Stimulated activated CD8-positive, alpha-beta memory T cell treated with anti-CD3 and anti-CD28 coated beads, Interleukin-12 subunit alpha, Interleukin-12 subunit beta, amount 100 ng/mL, for 1 hour (primary cell): ENCODE data around the gene ANKRD34A.

Experiments
- DNase-seq: peaks from one replicate; pipeline ENCODE4 v3.0.0-alpha.2; 2020; ENCODE audit warnings: low read depth

Gene ANKRD34A

DNA sequence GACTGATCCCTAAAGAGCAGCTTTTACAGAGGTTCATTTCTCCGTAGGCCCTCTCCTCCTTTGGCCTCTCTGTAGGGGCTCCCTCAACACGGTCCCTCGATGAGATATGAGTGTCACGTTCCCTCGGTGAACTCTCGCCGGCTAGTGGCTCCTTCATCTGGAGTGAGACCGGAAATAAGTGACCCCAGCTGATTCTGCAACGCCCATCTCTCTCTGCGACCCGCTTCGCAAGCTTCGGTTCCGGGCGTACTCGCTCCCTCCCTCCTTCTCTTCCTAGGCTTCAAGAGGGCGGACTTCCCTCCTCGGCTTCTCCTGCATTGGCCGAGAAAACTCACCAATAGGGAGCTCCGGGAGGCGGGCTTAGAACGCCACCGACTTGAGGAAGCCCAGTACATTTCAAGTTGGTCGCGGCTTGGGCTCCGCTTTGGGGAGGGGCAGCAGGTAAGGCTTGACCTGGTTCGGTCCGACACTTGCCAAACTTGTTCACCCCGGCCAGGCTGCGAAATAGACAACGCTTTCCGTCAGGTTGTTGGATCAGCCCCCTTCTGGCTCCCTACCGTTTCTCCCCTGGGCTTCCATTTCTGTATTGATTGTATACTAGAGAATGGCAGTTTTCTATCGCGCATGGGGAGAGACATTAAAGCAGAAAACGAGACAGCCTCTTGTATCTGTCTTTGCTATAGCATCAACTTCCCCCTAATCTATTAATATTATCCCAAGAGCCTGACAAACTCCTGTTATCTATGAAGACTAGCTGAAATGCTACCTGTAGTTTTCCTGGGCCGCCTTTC is at the start of gene ANKRD34A, which contains the start of gene POLR3GL:
ANKRD34A (minus strand) TSS at position 248 of the 791 bp plus-strand sequence. CDS start 2,816 bp downstream, outside the sequence.
POLR3GL (plus strand) TSS at position 363 of the 791 bp plus-strand sequence. CDS start 10,176 bp downstream, outside the sequence.
- peak; percentile 80 for DNase-seq

DNA sequence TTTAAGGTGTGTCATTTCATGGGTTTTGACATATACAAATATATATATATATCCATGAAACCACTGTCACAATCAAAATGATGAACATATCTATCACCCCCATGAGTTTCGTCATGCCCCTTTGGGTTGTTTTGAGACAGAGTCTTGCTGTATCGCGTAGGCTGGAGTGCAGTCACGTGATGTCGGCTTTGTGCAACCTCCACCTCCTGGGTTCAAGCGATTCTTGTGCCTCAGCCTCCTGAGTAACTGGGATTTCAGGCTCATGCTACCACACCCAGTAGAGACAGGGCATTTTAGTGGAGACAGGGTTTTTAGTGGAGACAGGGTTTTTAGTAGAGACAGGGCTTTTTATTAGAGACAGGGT is 49.2 kb upstream of the ANKRD34A start:
- no peak for DNase-seq

DNA sequence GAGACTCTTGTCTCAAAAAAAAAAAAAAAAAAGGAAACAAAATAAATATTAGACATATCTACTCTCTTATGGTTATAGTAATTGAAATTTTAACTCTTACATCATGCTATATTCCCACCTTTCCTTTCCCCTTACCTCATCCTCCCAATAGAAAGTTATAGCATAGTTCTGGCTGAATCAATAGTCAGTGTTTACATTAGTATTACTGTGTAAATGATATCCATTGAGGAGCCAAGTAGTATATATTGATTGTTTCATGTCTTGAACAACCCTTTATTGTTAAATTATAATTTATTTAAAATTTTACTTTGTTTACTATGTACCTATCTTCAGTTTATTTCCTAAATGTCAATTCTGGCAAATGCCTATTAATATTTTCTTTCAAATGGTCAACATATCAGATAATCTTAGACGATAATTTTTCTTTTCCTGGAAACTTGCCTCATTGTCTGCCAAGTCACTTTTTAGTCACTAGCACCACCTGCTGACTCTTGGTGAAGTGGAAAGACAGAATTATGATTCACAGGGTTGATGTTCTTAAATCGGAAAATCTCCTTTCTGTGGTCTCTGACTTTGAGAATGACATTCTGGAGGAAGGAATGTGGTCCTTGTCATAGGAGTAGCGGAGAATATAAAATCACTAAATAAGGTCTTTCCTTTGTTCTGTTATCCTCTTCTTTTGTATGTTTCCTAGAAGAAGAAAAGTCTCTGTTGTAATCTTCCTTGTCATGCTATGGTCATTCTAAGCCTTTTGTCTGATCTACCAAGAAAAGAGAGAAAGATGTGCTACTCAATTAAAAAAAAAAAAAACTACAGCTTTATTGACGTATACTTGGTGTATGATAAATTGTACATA is 48.6 kb upstream of the ANKRD34A start:
- DNase-seq: no peak

DNA sequence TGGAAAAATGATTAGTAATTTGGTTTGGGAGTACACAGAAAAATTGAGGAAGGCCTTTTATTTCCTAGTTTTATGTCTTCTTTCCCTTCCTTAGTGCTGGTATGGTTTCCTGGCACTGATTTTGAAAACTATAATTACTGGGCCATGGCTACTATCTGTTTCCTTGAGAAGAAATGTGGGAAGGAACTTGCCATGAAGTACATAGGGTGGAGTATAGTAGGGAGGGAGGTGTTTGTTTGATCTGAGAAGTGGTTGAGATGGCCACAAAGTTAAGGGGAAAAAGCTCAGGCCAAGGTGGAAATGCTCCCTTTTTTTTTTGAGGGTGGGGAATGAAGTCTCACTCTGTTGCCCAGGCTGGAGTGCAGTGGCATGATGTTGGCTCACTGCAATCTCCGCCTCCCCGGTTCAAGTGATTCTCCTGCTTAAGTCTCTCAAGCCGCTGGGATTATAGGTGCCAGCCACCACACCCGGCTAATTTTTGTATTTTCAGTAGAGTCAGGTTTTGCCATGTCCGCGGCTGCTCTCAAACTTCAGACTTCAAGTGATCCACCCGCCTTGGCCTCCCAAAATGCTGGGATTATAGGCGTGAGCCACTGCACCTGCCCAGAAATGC is 45.9 kb upstream of the ANKRD34A start:
- no peak for DNase-seq

DNA sequence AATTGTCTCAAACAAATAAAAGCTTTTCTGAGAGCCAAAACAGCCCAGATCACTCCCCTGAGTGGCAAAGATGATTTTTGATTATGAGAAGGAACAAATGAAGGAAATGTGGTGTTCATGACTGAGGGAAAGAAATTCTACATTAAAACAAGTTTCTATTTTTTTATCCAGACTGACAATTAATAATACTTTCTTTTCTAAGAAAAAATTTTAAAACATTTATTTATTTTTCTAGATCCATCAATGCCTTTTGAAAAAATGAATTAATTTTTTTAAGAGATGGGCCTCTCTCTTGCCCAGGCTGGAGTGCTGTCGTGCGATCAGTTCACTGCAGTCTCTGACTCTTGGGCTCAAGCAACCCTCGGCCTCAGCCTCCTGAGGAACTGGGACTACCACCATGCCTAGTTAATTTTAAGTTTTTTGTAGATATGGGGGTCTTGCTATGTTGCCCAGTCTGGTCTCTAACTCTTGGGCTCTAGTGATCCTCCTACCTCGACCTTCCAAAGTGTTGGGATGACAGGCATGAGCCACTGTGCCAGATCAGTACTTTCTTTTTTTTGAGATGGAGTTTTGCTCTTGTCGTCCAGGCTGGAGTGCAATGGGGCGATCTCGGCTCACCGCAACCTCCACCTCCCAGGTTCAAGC is 43.2 kb upstream of the ANKRD34A start:
- no peak for DNase-seq

DNA sequence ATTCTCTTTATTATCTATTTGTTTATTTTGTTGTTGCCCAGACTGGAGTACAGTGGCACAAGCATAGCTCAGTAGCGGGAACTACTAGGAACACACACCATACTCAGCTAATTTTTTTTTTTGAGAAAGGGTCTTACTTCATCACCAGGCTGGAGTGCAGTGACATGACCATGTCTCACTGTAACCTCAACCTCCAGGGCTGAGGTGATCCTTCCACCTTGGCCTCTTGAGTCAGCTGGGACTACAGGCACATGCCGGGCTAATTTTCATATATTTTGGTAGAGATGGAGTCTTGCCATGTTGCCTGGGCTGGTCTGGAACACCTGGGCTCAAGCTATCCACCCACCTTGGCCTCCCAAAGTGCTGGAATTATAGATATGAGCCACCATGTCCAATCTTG is 37.3 kb upstream of the ANKRD34A start:
- no peak for DNase-seq

DNA sequence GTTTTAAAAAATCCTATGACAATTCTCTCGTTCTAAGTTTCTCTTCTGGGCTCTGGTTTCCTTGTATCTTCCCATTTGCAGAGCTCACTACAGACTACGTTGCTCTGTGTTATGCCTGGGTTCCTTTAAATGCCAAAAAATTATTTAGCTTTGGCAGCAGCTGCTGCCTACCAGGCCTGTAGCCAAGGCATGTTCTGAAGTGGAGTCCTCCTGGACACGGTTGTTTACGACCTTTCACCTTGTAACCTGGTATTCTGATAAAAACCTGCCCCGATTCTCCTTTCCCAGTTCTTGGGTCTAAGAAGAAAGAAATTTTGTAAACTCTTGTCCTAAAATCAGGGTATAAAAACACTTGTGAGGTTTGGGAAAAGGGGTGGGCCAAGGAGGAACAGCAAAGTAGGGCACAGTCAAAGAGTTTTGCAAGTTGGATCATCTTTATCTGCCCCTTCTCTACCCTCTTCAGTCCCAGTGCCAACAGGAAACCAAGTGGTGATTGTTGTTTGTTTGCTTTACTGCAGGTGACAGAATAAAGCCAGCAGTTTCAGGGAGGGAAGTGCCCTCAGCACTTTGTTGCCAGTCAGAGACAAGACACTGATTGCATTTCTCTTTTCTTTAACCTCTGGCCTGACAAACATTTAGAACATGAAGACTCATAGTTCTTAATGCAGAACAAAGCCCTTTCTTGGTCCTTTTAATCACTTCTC is 35.1 kb upstream of the ANKRD34A start:
- DNase-seq: no peak

DNA sequence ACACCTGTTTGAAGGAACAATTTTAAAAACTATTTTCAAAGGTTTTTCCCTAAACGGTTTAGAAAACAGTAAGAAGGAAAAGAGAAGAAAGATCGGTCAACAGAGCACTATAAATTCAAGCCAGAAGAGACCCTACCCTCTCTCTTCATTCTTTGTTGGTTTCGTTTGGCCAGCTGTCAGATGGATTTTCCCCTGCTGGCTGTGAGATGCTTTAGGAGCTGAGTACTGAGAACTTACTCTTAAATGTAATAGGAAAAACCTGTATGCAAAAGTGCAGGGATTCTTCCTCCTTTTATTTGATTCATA is 33.3 kb upstream of the ANKRD34A start:
- DNase-seq: no peak

DNA sequence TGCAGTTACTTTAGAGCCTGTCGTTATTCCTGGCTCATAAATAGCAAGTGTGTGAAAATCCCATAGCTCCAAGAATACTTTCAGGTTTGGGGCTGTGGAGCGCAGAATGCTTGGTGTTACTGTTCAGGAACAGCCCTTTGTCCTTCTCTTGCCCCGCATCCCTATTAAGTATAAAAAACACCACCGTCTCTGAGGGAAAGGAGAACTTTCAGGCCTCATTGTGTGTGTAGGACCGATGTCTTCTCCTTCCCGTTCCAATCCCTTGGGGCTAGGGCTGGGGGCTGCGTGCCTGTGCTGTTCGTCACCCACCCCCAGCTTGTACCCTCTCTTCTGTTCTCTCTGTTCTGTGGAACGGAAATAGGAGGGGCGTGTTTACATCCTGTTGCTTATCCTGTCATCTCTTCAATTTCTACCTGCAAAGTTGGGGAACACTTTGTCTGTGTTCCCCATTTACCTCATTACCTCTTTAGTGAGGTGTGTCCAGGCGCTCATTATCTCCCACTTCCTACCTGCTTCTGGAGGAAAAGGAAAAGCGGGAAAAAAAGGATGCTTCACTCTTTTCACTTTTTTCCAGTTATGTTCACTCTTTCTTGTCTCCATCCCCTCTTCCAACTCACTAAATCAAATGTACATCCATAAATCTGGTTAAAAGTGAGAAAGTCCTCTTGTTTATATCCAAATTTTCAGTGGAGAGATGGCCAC is 32.8 kb upstream of the ANKRD34A start:
- DNase-seq: no peak

DNA sequence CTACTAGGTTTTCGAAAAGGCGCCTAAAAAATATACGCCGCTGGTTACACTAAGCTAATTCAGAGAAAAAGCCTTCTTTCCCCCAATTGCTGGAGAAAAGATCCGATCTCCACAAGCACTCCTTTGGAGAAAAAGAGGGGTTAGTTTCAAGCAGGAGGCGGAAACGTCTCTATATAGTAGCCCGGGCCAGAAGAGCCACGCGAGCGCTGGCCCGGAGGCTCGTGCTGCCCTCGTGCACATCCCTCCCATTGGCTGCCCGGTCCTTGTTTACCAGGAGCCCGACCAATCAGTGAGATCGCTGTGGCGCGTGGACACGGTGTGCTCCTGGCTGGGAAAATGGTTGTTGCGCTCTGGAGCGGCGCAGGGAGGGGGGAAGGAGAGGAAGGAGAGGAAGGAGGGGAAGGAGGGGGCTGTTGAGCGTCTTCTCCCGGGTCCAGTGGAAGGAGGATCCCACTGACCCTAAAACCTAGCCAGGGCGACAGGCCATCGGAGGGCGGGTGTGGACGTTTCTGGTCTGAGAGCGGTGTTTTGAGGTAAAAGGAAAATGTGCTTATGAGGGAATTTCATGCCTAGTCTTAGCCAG is 32.1 kb upstream of the ANKRD34A start, which contains the start of gene TXNIP:
TXNIP (minus strand) TSS at position 147 of the 583 bp plus-strand sequence. CDS start 313 bp downstream, outside the sequence.
- peak; percentile 89 for DNase-seq

DNA sequence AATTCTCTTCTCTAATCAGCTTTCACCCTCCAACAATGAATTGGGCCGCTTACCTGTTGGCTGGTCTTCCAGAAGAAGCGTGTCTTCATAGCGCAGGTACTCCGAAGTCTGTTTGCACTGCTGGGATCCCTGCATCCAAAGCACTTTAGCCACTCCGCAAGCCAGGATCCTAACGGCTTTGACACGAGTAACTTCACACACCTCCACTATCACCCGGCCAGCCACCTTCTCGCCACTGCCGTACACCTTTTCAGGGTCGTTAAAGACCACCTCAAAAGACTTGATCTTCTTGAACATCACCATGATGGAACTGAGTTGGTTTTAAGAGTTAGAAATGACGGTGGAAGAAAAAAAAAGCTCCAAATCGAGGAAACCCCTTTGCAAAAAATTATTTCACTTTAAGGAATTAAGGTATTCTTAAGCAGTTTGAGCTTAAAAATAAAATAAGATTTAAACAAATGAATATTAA is 31.6 kb upstream of the ANKRD34A start:
- no peak for DNase-seq

DNA sequence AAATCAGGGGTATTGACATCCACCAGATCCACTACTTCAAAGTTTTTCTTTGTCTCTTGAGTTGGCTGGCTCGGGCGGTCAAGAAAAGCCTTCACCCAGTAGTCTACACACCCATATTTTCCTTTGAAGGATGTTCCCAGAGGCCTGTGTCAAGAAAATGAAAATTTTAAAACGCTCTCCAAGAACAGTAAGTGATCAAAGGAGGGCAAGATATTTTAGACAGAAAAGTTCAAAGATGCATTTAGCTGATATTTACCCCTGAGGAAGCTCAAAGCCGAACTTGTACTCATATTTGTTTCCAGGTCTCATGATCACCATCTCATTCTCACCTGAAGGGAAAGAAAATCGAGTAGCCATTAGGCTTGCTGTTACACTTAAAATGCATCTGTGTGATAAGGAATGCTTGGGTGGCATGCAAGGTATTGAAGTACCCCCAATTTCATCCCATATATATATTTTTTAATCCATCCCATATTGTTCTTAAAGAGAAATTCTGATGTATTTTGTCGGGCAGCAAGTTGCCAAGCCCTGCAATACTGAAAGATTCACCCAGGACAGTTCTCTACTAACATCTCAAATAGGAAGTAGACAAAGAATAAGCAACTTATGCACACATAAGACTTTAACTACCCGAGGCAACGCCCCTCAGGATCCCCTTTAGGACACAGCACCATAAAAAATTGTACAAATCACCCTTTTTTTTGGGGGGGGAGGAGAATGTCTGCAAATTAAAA is 30.9 kb upstream of the ANKRD34A start:
- DNase-seq: no peak

DNA sequence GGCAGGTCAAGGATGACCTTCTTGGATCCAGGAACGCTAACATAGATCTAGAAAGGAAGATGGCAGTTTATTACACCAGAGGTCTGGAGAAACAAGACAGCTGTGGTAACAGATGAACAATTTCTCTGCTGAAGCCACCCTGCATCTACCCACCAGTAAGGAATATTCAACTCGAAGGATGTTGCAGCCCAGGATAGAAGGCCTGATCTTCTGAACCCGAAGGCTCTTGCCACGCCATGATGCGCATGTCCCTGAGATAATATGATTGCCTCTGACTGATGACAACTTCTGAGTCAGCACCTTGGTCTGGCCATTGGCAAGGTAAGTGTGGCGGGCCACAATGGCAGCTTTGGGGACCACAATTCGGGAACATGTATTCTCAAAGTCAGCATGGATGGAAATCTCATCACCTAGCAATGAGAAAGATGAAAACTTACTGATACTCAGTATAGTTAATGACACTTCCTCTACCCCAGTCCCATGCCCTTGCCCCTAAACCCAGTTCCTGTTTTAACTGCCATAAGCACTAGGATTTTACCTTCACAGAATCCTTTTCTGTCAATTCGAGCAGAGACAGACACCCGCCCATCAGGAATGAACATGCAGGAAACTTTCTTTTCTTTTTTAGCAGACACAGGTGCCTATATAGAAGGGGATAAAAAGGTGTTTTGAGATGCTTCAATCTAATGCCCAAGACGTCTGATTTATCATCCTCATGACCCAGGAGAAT is 30.2 kb upstream of the ANKRD34A start:
- DNase-seq: no peak

DNA sequence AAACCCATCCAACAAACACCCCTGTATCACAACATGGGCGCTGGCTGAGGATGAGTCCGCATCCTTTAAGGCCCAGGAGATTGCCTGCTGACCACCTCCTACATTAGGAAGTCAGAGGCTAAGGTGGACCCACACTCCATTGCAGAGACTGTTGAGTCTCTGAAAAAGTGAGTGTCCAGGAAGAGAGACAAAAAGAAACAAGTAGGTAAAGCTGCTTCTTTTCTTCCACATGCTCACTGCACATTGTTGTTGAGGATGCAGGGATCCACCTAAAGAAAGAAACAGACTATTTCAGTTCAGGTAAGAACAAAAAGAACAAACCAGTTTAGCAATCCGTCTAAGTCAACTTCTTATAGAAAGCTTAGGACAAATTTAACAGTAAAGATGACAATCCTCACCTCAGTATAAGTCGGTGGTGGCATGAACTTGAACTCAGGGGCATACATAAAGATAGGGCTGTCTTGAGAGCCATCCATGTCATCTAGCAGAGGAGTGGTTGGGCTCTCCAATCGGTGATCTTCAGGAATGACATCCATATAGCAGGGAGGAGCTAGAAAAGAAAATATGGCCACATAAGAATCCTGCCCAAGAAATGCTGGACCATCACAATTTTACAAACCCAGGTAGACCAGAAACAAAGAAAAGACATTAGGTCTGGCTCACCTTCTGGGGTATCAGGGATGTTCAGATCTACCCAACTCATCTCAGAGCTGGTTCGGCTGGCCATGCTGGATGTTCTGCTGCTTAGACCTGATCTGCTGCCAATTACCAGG is 29.4 kb upstream of the ANKRD34A start:
- DNase-seq: no peak

DNA sequence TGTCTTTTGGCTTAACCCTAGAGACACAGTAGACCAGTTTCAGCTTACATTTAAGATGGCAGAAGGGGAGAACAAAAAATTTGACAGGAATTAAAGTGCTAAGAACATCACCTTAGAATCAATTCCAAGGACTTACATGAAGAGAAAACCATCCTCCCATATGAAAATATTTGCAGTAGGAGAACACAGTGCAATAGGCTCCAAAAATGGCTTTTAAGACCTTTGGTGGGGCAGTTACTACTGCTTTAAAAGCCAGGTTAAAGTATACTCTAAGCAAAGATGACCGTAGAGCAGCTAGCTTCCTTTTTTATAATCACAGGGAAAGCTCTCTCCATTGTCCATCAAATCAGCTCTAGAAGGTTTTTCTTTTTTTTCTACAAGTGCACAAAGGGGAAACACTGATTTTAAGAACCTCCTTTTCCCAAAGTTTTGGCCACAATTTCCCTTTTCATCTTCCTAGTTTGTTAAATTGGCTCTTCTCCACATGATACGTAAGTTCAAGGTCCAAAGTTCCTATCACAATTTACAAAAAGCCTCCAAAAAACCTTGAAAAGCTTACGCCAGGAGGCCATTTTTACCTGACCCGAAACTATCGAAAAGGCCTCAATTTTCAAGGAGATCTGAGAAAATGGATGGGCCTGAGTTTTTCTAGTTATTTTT is 28.7 kb upstream of the ANKRD34A start:
- no peak for DNase-seq

DNA sequence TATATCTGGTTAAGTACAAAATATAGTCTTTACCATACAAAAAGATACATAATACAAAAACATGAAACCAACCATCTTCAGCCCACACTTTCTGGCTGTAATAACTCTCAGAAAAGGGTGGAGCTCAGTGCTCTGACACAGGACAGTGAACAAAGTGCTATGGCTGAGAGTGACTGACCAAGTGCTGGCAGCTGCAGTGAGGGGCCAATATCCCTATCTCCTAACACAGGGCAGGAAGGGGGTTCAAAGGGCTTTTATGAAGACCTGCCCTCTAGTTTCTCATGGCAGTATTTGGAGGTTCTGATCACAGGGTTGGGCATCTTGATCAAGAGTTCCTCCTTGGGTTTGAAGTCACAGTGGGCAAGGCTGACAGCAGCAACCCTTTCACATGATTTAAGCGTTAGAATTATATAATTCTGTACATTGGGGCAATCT is 28.1 kb upstream of the ANKRD34A start:
- DNase-seq: no peak

DNA sequence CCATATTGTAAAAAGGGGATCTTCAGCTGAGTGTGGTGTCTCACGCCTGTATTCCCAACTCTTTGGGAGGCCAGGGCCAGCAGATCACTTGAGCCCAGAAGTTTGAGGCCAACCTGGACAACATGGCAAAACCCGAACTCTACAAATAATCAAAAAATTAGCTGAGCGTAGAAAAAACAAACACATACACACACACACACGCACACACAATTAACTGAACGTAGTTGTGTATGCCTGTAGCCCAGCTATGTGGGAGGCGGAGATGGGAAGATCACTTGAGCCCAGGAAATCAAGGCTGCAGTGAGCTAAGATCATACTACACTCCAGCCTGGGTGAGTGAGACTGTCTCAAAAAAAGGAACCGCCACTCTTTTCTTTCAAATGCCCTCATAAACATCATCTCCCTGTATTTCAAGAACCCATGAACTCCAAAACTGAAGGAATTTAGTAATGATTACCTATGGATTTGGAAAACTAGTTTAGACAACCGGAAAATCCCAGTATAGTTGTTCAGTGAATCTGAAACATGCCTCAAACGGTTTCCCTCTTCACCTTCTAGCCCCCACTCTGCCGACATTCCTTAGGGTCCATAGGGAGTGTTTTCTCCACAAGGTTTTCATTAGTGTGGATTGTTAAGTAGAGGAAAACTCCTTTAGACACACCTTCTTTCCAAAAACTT is 27.5 kb upstream of the ANKRD34A start:
- DNase-seq: no peak
